HuH-7.5 (cell line): ENCODE results near the gene GNG2.

Experiments used
- DNase-seq: peaks from one replicate; pipeline ENCODE4 v3.0.0; 2011; ENCODE audit warnings: low spot score

GNG2 gene

DNA sequence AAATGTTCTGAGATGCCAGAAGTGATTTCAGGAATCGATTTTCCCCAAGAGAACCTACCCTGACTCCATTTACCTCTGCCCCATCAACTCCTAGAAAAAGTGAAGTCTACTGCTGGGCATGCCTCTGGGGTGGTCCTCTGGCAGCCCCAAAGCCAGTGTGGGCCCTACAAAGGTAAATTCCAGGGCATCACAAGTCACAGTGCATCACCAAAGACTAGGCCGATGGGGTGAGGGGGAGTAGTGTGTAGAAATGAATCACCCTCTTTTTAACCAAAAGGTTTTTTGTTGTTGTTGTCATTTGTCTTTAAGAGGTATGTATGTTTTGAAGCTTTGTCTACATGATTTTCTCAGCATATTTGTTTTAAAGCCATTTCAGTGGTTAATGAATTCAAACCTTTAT, 82.6 kb downstream of the GNG2 start:
- DNase-seq: no peak

DNA sequence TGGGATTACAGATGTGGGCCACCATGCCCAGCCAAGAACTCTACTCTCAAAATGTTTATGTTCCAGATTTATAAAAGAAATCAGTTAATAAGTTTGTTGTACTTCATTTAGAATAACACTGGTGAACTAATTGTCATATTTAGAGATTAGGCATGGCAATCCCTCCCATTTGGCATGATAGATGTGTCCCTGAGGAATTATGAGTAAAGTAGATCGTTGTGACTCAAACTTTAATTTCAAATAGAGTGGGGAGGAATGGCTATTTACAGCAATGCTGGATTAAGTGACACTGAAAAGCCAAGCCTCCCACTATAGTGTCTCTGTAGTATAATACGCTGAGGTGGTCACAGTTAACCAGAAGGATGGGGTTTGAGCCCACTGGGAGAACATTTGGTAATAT, 89.6 kb downstream of the GNG2 start:
- DNase-seq: no peak

DNA sequence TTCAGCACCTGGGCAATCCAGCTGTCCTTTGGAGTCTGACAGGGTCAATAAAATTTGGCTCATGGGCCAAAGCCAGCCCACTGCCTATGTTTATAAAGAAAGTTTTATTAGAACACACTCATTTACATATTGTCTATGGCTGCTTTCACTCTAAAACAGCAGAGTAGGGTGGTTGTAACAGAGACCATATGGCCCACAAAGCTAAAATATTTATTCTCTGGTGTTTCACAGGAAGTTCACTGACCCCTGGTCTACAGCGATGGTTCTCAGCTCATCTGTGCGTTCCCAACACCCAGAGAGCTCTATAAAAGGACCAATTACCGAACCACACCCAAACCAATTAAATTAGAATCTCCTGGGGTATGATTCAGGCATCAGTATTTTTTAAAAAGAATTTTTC, 91.2 kb downstream of the GNG2 start:
- no peak for DNase-seq

DNA sequence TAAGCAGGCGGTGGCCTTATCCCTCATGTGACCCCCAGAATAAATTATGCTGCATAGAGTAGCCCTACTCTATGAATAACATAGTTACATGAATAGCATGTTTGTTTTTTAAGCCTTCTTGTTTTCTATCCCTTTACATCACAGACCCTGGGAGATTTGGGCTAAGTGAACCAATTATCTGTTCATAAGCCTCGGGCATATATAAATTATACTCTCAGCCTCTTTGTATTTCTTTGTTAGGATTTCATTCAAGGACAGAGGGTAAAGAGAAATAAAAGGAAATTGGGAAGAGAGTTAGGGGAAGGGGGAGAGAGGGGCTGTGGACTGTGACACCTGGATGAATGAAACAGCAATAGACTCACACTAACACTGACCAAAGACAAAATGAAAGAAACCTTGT, 93.6 kb downstream of the GNG2 start:
- no peak for DNase-seq

DNA sequence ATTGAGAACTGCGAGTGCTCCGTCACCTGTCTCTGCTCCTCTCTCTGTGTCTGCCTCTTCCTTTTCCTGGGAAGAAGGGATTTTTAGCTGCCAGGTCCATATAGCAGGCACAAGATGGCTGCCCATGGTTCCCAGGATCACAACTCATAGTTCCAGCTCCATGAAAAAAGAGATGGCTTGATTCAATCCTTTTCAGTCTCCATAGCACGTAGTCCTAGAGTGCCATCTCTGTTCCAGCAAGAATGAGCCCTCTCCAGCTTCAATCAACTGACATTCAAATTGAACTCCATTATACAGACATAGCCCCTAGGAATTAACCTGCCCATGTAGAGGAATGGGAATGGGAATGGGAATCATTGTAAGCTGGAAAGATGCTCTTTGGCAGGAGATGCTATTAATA, 94.2 kb downstream of the GNG2 start:
- DNase-seq: no peak

DNA sequence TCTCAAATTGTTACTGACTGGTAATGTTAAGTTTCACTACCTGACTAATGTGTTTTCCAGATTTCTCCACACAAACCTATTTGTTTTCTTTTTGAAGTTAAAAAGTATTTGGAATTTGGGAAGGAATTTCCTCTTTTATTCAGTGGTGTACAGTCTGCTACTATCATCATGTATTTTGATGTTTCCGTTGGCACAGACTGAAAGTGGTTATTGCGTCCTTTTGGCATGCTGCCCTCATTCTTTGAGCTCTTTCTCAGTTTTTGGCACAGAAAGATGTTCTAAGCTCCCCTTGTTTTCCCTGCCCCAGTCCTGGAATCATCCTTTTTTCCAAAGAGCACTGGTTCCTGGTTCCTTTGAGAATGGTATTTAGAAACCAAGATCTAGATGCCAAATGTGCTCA, 97.5 kb downstream of the GNG2 start:
- DNase-seq: no peak

DNA sequence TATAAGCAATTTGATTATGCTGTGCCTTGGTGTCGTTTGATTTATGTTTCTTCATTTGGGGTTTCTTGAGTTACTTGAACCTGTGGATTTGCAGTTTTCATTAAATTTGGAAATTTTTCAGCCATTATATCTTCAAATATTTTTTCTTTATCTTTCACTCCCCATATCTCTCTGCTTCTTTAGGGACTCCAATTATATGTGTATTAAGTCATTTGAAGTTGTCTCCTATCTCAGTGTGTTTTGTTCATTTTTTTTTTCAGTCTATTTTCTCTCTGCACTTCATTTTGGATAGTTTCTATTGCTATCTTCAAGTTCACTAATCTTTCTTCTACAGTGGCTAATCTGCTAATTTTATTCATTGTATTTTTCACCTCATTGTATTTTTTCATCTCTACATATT, 99.5 kb downstream of the GNG2 start:
- no peak for DNase-seq

DNA sequence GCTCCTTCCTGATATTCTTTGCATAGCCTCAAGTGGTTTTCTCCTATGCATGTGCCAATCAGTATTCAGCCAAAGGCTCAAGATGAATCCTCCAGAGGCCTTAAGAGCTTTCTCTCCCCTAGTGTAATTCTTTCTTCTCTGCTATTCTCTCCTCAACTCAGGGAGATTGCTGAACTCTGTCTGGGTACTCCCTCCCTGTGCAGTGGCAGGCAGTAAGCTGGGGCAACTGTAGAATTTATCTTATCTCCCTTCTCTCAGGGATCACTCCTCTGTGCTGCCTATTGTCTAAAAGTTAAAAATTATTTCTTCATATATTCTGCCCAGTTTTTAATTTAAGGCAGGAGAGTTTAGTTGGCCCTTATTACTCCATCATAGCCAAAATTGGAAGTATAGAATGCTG, 100.5 kb downstream of the GNG2 start:
- DNase-seq: no peak

DNA sequence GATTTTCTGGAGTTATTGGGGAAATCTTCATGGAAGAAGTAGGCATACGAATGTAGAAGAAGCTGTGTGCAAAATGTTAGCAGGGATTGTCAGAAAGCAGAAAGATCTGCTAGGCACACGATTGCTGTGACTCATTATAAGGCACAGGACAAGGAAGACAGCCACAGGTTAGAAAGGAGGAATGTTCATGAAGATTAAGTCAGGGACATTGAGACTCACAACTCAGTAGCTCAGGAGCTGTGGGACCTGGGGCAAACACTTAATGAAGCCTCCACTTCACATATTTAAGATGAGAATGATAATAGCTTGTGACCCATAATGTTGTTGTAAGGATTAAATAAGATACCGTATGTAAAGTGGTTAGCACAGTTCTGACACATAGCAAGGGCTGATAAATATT, 102.3 kb downstream of the GNG2 start:
- DNase-seq: no peak

DNA sequence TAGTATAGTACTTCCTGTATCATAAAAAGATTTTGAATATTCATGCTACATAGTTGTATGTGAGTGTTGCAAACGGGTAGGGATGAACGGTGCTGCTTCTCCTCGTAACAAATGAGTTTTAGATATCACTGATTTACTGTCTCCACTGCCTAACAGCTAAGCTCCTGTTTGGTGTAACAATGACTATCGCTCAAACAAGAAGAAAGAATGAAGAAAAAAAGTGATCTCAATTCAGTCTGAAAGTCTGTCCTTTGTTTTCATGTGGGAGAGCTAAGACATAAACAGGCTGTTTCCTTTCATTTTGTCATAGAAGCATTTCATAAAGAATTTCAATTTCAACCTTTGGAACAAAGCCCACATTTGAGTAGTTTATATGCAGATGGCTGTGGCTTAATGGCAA, 102.9 kb downstream of the GNG2 start:
- no peak for DNase-seq

DNA sequence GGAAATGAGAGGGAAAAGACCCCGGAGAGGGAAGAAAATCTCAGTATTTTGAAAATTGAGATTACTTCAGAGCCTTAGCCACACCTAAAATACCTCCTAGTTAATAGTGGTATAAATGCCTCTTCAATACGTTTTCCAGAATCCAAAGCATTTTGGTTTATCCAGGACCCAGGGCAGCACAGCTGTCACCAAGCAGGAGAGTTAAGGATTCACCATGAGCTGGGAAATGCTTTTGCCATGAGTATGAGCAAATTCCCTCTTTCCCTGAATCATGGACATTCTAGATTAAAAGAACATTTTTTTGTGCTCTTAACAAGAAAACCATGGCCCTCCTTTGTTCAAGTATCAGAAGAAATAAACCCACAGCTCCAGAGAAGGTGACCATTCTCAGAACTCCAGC, 107.1 kb downstream of the GNG2 start:
- no peak for DNase-seq

DNA sequence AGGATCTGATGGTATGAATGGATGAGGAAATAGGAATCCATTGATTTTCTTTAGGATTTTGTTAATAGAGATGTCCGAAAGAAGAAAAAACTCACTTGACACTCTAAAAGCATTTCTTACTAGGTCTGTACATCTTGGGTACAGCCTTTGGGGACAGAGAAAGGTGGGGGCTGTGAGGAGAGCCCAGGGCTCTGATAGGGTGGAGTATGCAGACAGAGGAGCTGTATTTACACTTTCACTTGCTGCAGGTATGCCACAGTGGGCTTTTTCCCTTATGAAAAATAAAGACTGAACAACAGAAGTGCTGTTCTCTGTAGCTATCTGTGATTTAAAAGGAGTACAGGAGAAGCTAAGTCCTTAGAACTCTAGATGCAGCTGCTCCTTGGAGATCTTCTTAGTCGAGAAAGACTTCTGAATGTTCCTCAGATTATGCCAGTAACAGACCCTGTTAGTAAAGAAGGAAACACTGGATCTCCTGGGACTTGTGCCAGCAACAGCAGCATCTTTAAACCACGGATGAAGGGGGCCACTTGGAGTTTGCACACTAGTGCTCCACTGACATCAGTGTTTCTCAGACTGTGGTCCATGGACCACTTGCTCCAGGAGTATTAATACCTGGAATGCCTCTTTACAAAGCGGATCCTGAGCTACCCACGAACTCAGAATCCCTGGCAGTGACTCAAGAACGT, 109.6 kb downstream of the GNG2 start:
- DNase-seq: no peak

DNA sequence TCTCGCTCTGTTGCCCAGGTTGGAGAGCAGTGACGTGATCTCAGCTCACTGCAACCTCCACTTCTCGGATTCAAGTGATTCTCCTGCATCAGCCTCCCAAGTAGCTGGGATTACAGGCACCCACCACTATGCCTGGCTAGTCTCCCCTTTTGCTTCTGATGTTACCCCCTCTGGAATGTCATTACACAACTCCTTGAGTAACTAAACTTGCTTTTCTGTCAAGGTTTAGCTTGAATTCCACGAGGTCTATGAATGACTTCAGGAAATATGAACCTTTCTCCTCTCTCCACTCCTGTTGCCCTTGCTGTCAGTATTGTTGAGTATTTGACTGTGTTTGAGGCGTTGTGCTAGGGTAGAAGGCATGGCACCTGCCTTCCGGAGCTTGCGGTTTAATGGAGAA, 112.2 kb downstream of the GNG2 start:
- no peak for DNase-seq

DNA sequence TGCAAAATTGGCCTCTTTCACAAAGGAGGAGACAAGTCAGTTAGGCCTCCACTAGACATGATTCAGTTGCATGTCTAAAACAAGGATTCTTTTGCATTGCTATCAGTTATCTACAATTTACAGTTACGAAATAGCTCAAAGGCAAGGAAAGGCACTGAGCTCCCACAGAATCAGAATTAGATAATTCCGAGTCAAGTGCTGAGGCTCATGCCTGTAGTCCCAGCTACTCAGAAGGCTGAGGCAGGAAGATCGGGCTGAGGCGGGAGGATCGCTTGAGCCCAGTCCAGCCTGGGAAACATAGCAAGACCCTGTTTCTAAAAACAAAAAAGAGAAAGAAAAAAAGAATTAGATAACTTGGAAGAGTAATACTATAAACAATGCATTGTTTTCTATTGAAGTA, 116.7 kb downstream of the GNG2 start:
- no peak for DNase-seq

DNA sequence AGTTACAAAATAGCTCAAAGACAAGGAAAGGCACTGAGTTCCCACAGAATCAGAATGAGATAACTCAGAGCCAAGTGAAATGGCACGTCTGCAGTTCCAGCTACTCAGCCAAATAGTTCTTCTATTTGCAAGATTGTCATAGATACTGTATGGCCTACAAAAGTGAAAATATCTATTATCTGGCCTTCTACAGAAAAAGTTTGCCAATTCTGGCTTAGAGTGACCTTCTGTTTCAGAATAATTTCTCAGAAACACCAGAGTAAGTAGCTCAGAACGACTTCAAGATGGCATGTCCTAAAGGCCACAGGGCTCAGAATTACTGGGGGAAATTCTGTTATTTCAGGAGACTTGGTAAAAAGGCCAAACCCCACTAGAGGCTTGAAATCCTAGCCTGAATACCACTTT, 118.3 kb downstream of the GNG2 start:
- no peak for DNase-seq

DNA sequence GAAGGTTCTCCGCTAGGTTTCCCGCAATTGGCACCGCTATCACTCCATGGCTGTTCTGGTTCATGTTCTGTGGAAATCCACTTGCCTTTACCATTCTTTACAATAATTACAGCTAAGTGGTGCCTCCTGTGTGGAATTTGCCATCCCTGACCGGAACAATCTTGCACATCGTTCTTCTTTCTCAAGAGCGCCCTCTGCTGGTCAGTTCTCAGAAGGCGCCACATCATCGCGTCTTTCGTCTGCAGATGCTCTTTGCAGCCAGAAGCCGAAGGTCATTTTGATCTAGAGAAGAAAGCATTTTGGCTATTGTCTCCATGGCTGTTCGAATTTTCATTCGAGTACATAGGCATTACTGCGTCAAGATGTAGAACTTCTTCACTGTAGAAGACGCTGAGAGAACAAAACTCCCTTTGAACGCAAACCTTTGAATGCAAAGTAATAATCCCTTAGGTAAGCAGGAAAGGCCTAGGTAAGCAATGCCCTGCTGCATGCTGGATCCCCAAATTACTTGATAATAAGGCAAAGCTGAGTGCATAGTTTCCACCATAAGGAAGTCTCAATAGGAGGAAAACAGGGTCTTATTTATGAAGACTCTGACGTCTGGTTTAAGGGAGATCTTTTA, 118.8 kb downstream of the GNG2 start:
- peak; percentile 28 for DNase-seq

DNA sequence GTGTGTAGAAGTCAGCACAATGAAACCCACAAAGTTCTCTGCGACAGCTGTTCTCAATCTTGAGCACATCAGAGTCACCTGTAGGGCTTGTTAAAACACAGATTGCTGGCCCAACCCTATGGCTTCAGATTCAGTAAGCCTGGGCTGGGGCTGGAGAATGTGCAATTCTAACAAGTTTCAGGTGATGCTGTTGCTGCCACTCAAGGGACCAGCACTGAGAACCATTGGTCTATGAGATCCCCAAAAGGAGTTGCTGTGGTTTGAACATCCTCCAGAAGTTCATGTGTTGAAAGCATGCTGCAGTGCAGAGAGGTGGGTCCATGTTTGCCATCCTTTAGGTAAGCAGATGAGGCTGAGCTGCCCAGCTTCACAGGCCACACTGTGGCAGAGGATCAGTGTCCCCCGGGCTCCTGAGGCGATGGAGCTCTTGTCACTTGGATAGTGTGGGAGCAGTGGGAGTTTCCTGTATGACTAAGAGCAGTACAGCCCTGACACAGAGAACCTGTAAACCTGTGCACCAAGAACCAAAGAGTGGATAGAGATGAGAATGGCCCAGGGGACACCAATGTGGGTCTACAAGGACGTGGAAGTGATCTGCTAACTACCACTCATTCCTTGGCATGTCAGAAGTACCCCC, 120.9 kb downstream of the GNG2 start:
- DNase-seq: no peak

DNA sequence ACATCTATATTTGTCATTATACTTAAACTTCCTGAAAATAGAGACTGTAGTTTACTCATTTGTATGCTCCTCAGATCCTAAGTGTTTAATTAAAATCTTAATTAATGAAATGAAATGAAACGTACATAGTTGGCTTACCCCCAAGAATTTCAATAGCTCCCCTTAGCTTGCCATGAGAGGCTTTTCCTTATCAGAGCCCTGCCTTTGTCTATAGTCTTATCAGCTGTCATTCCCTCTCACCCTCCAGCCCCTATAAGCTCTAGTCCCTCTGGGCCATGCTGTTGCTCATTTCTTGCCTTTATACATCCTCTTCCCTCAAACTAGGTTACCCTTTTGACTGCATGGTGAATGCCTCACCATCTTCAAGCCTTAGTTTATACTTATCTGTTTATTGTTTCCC, 127.8 kb downstream of the GNG2 start:
- no peak for DNase-seq

DNA sequence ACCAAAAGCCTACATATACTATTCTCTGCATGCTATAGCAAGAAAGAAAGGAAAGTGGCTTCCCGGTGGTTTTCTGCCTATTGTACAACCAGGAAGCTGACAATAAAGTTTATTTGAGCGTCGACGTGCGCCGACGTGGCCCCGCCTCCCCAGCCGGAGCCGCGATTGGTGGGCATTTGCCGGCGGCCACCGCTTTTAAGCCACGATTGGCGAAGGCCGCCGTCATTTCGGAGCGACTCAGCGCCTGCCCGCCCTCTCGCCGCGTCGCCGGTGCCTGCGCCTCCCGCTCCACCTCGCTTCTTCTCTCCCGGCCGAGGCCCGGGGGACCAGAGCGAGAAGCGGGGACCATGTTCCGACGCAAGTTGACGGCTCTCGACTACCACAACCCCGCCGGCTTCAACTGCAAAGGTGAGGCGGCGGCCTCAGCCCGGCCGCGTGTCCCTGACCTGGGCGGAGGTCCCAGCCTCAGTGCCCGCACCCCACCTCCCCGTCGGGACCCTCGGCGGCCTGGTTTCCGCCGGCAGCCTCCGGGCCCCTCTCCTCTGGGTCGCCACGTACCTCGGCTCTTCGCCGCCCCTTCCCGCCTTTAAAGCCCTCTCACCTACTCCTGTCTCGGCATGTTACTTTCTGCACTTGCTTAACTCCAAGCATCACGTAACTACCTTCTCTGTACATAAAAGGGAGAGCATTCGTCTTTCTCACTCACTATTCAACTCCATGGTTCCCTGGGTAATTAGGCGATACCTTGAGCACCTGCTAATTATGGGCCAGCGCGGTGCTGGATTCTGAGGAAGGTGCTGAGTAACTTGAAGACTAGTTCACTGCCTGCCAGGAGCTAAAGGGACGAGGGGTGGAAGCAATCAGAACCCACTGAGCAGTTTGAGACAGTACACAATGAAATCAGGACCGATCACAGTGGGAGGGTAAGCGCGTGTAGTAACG, 129.2 kb downstream of the GNG2 start, which contains the start of gene RTRAF:
TSS of gene RTRAF (plus strand) at position 254 of the 942 bp plus-strand sequence. CDS start at position 348, 94 bp downstream.
- DNase-seq: peak; percentile 64

DNA sequence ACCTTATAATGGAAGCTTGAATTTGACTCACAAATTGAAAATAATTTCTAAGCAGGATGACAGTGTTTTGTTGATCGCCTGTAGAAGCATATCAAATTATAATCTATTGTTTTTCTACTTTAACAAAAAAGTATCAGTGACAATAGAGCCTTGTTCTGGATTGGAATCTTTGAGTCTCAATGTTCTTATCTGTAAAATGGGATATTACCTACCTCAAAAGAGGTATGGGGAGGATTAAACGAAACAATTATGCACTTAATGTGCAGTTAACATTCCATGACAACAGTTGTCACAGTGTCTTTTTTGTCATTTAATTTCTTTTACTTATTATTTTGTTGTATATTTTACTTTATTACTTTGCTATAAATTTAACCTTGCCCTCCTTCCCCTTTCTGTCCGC, 130.1 kb downstream of the GNG2 start:
- DNase-seq: no peak

DNA sequence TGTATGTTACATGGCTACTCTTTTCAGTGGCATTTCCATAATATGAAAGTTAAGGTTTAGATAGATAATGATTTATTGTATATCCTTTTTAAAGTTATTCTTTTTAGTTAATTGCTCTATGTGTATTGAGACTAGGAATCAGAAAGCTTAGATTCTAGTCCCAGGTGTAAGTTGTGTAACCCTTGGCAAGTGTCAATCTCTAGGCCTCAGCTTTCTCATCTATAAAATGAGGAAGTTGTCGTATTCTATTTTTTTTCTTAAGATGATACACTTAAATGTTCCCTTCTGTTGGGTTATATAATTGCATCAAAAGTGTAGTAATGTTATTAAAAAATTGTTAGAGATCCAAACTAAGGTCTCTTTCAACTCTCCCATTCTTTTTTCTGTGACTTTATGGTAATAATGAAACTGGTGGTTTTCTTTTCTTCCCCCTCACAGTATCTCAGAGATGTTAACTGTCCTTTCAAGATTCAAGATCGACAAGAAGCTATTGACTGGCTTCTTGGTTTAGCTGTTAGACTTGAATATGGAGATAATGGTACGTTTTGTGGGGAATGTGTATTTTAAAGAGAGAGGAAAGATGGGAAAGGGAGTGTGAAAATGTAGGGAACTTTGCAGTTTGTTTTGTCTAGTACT, 133.0 kb downstream of the GNG2 start:
- DNase-seq: no peak

DNA sequence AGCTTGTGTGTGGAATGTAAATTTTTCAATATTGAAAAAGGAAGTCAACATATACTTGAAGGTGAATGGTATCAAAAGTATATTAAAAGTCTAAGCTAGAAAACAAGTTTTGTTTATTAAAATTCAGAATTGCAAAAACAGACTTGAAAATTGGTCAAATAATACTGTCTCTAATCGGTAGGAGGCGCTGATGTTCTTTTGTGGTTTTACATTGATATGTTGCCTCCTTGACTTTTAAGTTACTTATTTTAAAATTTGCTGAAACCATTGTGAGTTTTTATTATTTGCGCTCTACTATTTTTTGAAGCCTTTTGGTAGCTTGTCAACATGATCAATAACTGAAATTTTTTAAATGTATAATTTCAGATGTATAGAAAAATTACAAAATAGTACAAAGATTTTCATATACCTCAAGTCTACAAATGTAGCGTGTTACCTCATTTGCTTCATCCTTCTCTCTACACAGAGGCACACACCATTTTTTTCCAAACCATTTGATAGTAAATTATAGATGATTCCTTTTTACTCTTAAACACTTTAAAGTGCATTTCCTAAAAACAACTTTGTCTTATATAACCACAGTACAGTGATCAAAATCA, 135.8 kb downstream of the GNG2 start:
- DNase-seq: no peak
